ENCODE data around the gene CT47A7.
A peak's percentile ranks its signal among the peaks of the same experiment; 100 is the strongest.
"Not testable (repeated sequence)": the region's sequence is repeated elsewhere in the genome, so short reads cannot be mapped to it uniquely, and the experiment has no call there.

The CT47A7 gene

GRCh38 chrX:120956500-120956899 lies at the start of gene CT47A7:
Gene CT47A7 (minus strand): TSS chrX:120956600. CDS start chrX:120956345, 255 bp downstream.
- DNase-seq (ENCODE audit: low read depth); H3K4me3 ChIP-seq (ENCODE audit: low read depth, low read length): not testable (repeated sequence)

GRCh38 chrX:121000589-121000988 lies 44.2 kb upstream of the CT47A7 start:
- TF ChIP-seq MYC (IDR thresholded peaks at IDR 0.05; ENCODE audit: low read depth, low read length) (no peak), POLR2A (IDR thresholded peaks at IDR 0.05; ENCODE audit: extremely low read depth, insufficient read length) (no peak), CTCF (IDR thresholded peaks at IDR 0.05; ENCODE audit: low read depth, low read length) (no peak), MAX (IDR thresholded peaks at IDR 0.05; ENCODE audit: low read depth, low read length) (no peak)
- peak; percentile 9 for DNase-seq (ENCODE audit: low read depth)

GRCh38 chrX:120999413-120999812 lies 43.0 kb upstream of the CT47A7 start:
- TF ChIP-seq MYC (IDR thresholded peaks at IDR 0.05; ENCODE audit: low read depth, low read length) (no peak), CTCF (IDR thresholded peaks at IDR 0.05; ENCODE audit: low read depth, low read length) (no peak), POLR2A (IDR thresholded peaks at IDR 0.05; ENCODE audit: extremely low read depth, insufficient read length) (no peak), MAX (IDR thresholded peaks at IDR 0.05; ENCODE audit: low read depth, low read length) (no peak)
- no peak overlapping the region for H3K4me3 ChIP-seq (ENCODE audit: low read depth, low read length)

More at GRCh38 chrX:121000589-121000988, 44.2 kb upstream of the CT47A7 start:
- no peak overlapping the region for H3K4me3 ChIP-seq (ENCODE audit: low read depth, low read length)

GRCh38 chrX:120985660-120986059 lies 29.3 kb upstream of the CT47A7 start, which contains the start of gene CT47A1:
Gene CT47A1 (minus strand): TSS chrX:120985760. CDS start chrX:120985529, 231 bp downstream.
- H3K4me3 ChIP-seq (ENCODE audit: low read depth, low read length); DNase-seq (ENCODE audit: low read depth): not testable (repeated sequence)

More at GRCh38 chrX:120999413-120999812, 43.0 kb upstream of the CT47A7 start:
- no peak for DNase-seq (ENCODE audit: low read depth)
